HG03108 (cell line): ENCODE measurements around the gene PRELID1.

Experiments
- ATAC-seq: cut with Tn5 transposase; IDR thresholded peaks from one replicate; pipeline ENCODE4 v1.9.1; 2021; ENCODE audit warnings: moderate library complexity; ENCODE audit not compliant: unreplicated experiment

PRELID1 gene

GRCh38 chr5:177355868-177356168 lies 52.2 kb downstream of the PRELID1 start:
- ATAC-seq: no peak
